ENCODE data around the gene PPP4R1.

PPP4R1 gene

GRCh38 chr18:9507565-9508088, 106.7 kb downstream of the PPP4R1 start:
- no peak for DNase-seq (ENCODE audit: low read depth)

GRCh38 chr18:9506046-9506792, 108.1 kb downstream of the PPP4R1 start:
- DNase-seq (ENCODE audit: low read depth) = no peak

Measured in HS-5 (cell line).